ENCODE data around the gene ZYX. TPM values are rescaled to one million over a fixed set of nuclear protein-coding genes. Genes with fewer than 3 reads are reported as not detected.
A peak's percentile ranks its signal among the peaks of the same experiment; 100 is the strongest.

Gene ZYX
- polyA plus RNA-seq, 1 donor (not counting 4 experiments of a cell fraction or from before 2014, with no cell fraction given), result 17.6 TPM

DNA sequence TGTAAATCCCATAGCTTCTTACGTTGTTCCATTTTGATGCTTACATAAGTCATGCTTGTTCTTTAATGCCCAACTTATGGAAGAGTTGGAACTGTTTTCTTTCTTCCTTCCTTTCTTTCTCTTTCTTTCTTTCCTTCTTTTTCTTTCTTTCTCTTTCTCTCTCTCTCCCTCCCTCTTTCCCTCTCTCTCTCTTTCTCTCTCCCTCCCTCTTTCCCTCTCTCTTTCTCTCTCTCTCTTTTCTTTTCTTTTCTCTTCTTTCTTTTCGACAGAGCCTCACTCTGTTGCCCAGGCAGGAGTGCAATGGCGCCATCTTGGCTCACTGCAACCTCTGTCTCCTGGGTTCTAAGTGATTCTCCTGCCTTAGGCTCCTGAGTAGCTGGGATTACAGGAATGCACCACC, 37.5 kb upstream of the ZYX start:
- no peaks in the 10 kb centered on the region for H4K20me1 ChIP-seq (ENCODE audit: control insufficient read depth, extremely low read depth, insufficient read depth, low read length)
- no peaks in the 10 kb centered on the region for H3K4me1 ChIP-seq (ENCODE audit: control insufficient read depth, extremely low read depth, insufficient read depth, low read length)
- no peaks in the 10 kb centered on the region for H3K79me2 ChIP-seq (ENCODE audit: control insufficient read depth, insufficient read depth, low read length)
- TF ChIP-seq, protein P1, sequence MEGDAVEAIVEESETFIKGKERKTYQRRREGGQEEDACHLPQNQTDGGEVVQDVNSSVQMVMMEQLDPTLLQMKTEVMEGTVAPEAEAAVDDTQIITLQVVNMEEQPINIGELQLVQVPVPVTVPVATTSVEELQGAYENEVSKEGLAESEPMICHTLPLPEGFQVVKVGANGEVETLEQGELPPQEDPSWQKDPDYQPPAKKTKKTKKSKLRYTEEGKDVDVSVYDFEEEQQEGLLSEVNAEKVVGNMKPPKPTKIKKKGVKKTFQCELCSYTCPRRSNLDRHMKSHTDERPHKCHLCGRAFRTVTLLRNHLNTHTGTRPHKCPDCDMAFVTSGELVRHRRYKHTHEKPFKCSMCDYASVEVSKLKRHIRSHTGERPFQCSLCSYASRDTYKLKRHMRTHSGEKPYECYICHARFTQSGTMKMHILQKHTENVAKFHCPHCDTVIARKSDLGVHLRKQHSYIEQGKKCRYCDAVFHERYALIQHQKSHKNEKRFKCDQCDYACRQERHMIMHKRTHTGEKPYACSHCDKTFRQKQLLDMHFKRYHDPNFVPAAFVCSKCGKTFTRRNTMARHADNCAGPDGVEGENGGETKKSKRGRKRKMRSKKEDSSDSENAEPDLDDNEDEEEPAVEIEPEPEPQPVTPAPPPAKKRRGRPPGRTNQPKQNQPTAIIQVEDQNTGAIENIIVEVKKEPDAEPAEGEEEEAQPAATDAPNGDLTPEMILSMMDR (optimal IDR thresholded peaks at IDR 0.05 in 1 of 3, IDR thresholded peaks at IDR 0.05 in 1 of 3, conservative IDR thresholded peaks at IDR 0.05 in 1 of 3; ENCODE audit: extremely low read depth in 1 of 3, insufficient read depth in 2 of 3, low read length in 3 of 3), result no peak
- no peak for TF ChIP-seq EZH2 (IDR thresholded peaks at IDR 0.05; ENCODE audit: low read length)
- no peak overlapping the region for H3K4me2 ChIP-seq (ENCODE audit: control insufficient read depth, extremely low read depth, insufficient read depth, low read depth, low read length)
- no peaks in the 10 kb centered on the region for H3K9me3 ChIP-seq (ENCODE audit: control insufficient read depth, low read depth, low read length)
- H3K9me1 ChIP-seq (ENCODE audit: control insufficient read depth, extremely low read depth, insufficient read depth, low read length), result no peaks in the 10 kb centered on the region
- FAIRE-seq (no peak), DNase-seq (ENCODE audit: low read depth, low spot score) (no peak)
- H3K27me3 ChIP-seq (ENCODE audit: control insufficient read depth, extremely low read depth, insufficient read depth, low read length), result peaks cover 12% of the 10 kb centered on the region
- H3K36me3 ChIP-seq (ENCODE audit: control insufficient read depth in 2 of 2, extremely low read depth in 1 of 2, insufficient read depth in 2 of 2, low read length in 2 of 2), result no peaks in the 10 kb centered on the region
- H3K9ac ChIP-seq (ENCODE audit: control insufficient read depth, extremely low read depth, insufficient read depth, low read length), result no peak overlapping the region
- no peak overlapping the region for H3K27ac ChIP-seq (ENCODE audit: control insufficient read depth, insufficient read depth, low read length)
- dilution Hi-C loops (cut with MboI; ENCODE audit: extremely low pct_ligation_motif_present, low sequenced_read_pairs), result no loop called here
- no peak overlapping the region for H3K4me3 ChIP-seq (ENCODE audit: control insufficient read depth in 2 of 3, extremely low read depth in 1 of 3, insufficient read depth in 2 of 3, low read depth in 1 of 3, low read length in 3 of 3)
- no peak overlapping the region for H2AFZ ChIP-seq (ENCODE audit: control insufficient read depth, low read length)

DNA sequence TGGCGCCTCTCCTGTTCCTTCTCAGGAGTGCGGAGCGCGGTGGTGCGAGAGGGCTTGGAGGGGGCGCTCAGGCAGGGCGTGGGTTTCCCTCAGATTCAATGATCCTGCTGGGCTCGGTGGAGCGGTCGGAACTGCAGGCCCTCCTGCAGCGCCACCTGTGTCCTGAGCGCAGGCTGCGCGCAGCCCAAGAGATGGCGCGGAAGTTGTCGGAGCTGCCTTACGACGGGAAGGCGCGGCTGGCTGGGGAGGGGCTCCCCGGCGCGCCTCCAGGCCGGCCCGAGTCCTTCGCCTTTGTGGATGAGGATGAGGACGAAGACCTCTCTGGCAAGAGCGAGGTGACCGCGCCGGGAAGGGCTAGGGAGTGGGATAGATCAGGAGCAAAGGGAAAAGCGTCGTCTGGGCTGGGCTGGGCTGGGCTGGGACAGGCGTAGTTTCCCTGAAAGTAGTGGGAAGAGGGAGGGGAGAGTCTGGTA, 35.7 kb upstream of the ZYX start:
- Histone ChIP-seq H3K4me1 (ENCODE audit: control insufficient read depth, extremely low read depth, insufficient read depth, low read length) (no peaks in the 10 kb centered on the region), H3K9me3 (ENCODE audit: control insufficient read depth, low read depth, low read length) (no peaks in the 10 kb centered on the region), H3K27ac (ENCODE audit: control insufficient read depth, insufficient read depth, low read length) (no peak overlapping the region), H3K9me1 (ENCODE audit: control insufficient read depth, extremely low read depth, insufficient read depth, low read length) (no peaks in the 10 kb centered on the region), H2AFZ (ENCODE audit: control insufficient read depth, low read length) (peak overlapping the region; percentile 76), H3K27me3 (ENCODE audit: control insufficient read depth, extremely low read depth, insufficient read depth, low read length) (peaks cover 16% of the 10 kb centered on the region), H3K79me2 (ENCODE audit: control insufficient read depth, insufficient read depth, low read length) (no peaks in the 10 kb centered on the region), H3K36me3 (ENCODE audit: control insufficient read depth in 2 of 2, extremely low read depth in 1 of 2, insufficient read depth in 2 of 2, low read length in 2 of 2) (no peaks in the 10 kb centered on the region), H3K4me3 (ENCODE audit: control insufficient read depth in 2 of 3, extremely low read depth in 1 of 3, insufficient read depth in 2 of 3, low read depth in 1 of 3, low read length in 3 of 3) (peak overlapping the region in 1 of 3 experiments; percentile 23), H3K9ac (ENCODE audit: control insufficient read depth, extremely low read depth, insufficient read depth, low read length) (no peak overlapping the region), H3K4me2 (ENCODE audit: control insufficient read depth, extremely low read depth, insufficient read depth, low read depth, low read length) (peak overlapping the region; percentile 70), H4K20me1 (ENCODE audit: control insufficient read depth, extremely low read depth, insufficient read depth, low read length) (no peaks in the 10 kb centered on the region)
- TF ChIP-seq, protein P1 (optimal IDR thresholded peaks at IDR 0.05 in 1 of 3, IDR thresholded peaks at IDR 0.05 in 1 of 3, conservative IDR thresholded peaks at IDR 0.05 in 1 of 3; ENCODE audit: extremely low read depth in 1 of 3, insufficient read depth in 2 of 3, low read length in 3 of 3), result peak; percentile 53 to 88 (median 88)
- no peak for TF ChIP-seq EZH2 (IDR thresholded peaks at IDR 0.05; ENCODE audit: low read length)
- FAIRE-seq (no peak), DNase-seq (ENCODE audit: low read depth, low spot score) (no peak)
- dilution Hi-C loops (cut with MboI; ENCODE audit: extremely low pct_ligation_motif_present, low sequenced_read_pairs), result no loop called here
